SK-N-SH treated with all-trans-retinoic acid at 6 μM for 48 hours (cell line): ENCODE results near the gene SLC30A2.

ENCODE experiments used
- ARNTL ChIP-seq: fragments of 450-650 bp; formaldehyde crosslinking; IDR thresholded peaks from 2 replicates; pipeline ENCODE4 v1.5.0; 2020; ENCODE audit warnings: low read depth, mild to moderate bottlenecking, moderate library complexity, borderline replicate concordance
- CREB5 ChIP-seq: fragments of 250-450 bp; sonication (Bioruptor Pico); IDR thresholded peaks from 2 replicates; pipeline ENCODE4 v1.5.1; 2020; ENCODE audit warnings: low read depth, mild to moderate bottlenecking, moderate library complexity
- TF ChIP-seq, protein P1 (sequence below): fragments of 250-450 bp; sonication (Bioruptor Pico); IDR thresholded peaks from 2 replicates; pipeline ENCODE4 v1.5.1; 2021; ENCODE audit warnings: mild to moderate bottlenecking, moderate library complexity
- TF ChIP-seq, protein P2 (sequence below): fragments of 250-450 bp; sonication (Bioruptor Pico); IDR thresholded peaks from 2 replicates; pipeline ENCODE4 v1.5.0; 2020; ENCODE audit warnings: mild to moderate bottlenecking, moderate library complexity
- TF ChIP-seq, protein P3 (sequence below): fragments of 250-450 bp; sonication (Bioruptor Pico); IDR thresholded peaks from 2 replicates; pipeline ENCODE4 v1.8.0; 2020; ENCODE audit warnings: mild to moderate bottlenecking, moderate library complexity, borderline replicate concordance

- TF ChIP-seq, protein P1, sequence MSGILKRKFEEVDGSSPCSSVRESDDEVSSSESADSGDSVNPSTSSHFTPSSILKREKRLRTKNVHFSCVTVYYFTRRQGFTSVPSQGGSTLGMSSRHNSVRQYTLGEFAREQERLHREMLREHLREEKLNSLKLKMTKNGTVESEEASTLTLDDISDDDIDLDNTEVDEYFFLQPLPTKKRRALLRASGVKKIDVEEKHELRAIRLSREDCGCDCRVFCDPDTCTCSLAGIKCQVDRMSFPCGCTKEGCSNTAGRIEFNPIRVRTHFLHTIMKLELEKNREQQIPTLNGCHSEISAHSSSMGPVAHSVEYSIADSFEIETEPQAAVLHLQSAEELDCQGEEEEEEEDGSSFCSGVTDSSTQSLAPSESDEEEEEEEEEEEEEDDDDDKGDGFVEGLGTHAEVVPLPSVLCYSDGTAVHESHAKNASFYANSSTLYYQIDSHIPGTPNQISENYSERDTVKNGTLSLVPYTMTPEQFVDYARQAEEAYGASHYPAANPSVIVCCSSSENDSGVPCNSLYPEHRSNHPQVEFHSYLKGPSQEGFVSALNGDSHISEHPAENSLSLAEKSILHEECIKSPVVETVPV (CRISPR knock-in tag) = no peak
- TF ChIP-seq, protein P2, sequence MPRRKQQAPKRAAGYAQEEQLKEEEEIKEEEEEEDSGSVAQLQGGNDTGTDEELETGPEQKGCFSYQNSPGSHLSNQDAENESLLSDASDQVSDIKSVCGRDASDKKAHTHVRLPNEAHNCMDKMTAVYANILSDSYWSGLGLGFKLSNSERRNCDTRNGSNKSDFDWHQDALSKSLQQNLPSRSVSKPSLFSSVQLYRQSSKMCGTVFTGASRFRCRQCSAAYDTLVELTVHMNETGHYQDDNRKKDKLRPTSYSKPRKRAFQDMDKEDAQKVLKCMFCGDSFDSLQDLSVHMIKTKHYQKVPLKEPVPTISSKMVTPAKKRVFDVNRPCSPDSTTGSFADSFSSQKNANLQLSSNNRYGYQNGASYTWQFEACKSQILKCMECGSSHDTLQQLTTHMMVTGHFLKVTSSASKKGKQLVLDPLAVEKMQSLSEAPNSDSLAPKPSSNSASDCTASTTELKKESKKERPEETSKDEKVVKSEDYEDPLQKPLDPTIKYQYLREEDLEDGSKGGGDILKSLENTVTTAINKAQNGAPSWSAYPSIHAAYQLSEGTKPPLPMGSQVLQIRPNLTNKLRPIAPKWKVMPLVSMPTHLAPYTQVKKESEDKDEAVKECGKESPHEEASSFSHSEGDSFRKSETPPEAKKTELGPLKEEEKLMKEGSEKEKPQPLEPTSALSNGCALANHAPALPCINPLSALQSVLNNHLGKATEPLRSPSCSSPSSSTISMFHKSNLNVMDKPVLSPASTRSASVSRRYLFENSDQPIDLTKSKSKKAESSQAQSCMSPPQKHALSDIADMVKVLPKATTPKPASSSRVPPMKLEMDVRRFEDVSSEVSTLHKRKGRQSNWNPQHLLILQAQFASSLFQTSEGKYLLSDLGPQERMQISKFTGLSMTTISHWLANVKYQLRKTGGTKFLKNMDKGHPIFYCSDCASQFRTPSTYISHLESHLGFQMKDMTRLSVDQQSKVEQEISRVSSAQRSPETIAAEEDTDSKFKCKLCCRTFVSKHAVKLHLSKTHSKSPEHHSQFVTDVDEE (CRISPR knock-in tag) = no peak
- TF ChIP-seq ARNTL (CRISPR knock-in tag) = no peak
- TF ChIP-seq, protein P3, sequence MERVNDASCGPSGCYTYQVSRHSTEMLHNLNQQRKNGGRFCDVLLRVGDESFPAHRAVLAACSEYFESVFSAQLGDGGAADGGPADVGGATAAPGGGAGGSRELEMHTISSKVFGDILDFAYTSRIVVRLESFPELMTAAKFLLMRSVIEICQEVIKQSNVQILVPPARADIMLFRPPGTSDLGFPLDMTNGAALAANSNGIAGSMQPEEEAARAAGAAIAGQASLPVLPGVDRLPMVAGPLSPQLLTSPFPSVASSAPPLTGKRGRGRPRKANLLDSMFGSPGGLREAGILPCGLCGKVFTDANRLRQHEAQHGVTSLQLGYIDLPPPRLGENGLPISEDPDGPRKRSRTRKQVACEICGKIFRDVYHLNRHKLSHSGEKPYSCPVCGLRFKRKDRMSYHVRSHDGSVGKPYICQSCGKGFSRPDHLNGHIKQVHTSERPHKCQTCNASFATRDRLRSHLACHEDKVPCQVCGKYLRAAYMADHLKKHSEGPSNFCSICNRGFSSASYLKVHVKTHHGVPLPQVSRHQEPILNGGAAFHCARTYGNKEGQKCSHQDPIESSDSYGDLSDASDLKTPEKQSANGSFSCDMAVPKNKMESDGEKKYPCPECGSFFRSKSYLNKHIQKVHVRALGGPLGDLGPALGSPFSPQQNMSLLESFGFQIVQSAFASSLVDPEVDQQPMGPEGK (CRISPR knock-in tag) = no peak
- TF ChIP-seq CREB5 (CRISPR knock-in tag) = no peak
Observed at GRCh38 chr1:26053718-26054560, 8.0 kb upstream of the SLC30A2 start.
